Upper lobe of left lung (tissue), 4 donors: ENCODE results near the gene MINAR1.

ENCODE experiments used
- EP300 ChIP-seq, 4 donors: sonication (generic); formaldehyde crosslinking; IDR thresholded peaks; one replicate each; pipeline ENCODE4 v1.5.1; 2017; ENCODE audit warnings: antibody characterized with exemption in 4 of 4, control low read depth in 2 of 4
- POLR2A ChIP-seq, 4 donors: fragments of 450-650 bp; IDR thresholded peaks; one replicate each; pipeline ENCODE4 v1.5.1; 2016 to 2017; ENCODE audit warnings: antibody characterized with exemption in 4 of 4, mild to moderate bottlenecking in 2 of 4
- POLR2AphosphoS5 ChIP-seq, 2 donors: sonication (generic); formaldehyde crosslinking; IDR thresholded peaks; one replicate each; pipeline ENCODE4 v1.5.1; 2017; ENCODE audit warnings: antibody characterized with exemption in 2 of 2
- TF ChIP-seq, protein P1 (sequence below), 6 experiments: fragments of 450-650 bp in 4 of 6; fragments of 200-600 bp in 2 of 6; sonication (generic) in 2 of 6; IDR thresholded peaks; one replicate each; pipeline ENCODE4 v1.5.1; 2016 to 2019; ENCODE audit warnings: antibody characterized with exemption in 6 of 6

DNA sequence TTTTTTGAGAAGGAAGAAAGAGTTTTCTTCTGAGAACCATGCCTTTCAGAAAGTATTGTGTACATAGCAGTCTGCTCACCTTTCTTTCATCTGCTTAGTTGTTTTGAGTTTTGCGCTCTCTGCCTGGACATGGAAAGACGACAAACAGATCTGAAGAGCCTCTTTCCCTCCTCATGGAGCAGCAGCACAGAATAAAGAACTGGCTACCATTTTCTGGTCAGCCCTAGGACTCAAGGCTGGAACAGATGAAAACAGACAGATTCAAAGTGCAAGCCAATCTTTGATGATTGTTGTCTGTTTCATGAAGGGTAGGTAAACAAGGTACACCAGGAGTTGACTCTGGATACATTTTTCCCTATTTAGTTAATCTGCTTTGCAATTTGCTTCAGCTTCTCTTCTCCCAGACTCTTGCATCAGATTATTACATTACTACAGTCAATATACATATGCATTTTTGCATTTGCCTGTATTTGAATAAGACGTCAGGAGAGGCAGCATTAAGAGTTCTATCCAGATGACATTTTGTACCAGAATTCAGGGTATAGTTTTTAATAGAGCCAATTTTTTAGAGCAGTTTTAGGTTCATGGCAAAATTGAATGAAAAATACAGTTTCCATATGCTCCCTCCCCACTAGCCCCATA is 34.7 kb upstream of the MINAR1 start:
- TF ChIP-seq POLR2A (IDR thresholded peaks at IDR 0.05): no peak
- TF ChIP-seq, protein P1, sequence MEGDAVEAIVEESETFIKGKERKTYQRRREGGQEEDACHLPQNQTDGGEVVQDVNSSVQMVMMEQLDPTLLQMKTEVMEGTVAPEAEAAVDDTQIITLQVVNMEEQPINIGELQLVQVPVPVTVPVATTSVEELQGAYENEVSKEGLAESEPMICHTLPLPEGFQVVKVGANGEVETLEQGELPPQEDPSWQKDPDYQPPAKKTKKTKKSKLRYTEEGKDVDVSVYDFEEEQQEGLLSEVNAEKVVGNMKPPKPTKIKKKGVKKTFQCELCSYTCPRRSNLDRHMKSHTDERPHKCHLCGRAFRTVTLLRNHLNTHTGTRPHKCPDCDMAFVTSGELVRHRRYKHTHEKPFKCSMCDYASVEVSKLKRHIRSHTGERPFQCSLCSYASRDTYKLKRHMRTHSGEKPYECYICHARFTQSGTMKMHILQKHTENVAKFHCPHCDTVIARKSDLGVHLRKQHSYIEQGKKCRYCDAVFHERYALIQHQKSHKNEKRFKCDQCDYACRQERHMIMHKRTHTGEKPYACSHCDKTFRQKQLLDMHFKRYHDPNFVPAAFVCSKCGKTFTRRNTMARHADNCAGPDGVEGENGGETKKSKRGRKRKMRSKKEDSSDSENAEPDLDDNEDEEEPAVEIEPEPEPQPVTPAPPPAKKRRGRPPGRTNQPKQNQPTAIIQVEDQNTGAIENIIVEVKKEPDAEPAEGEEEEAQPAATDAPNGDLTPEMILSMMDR (IDR thresholded peaks at IDR 0.05): no peak
- no peak for TF ChIP-seq EP300 (IDR thresholded peaks at IDR 0.05)
- TF ChIP-seq POLR2AphosphoS5 (IDR thresholded peaks at IDR 0.05): no peak
